Neuron (in vitro differentiated cells): ENCODE results near the gene CDPF1.
"Not testable (repeated sequence)": the region's sequence is repeated elsewhere in the genome, so short reads cannot be mapped to it uniquely, and the experiment has no call there.

Experiments
- H2AFZ ChIP-seq: one replicate; pipeline ENCODE4 v1.6.1; 2013; ENCODE audit warnings: low read depth, mild to moderate bottlenecking, inconsistent platforms, low read length, moderate library complexity
- H3K27me3 ChIP-seq: one replicate; pipeline ENCODE4 v1.6.1; 2013; ENCODE audit warnings: low read length; ENCODE audit not compliant: insufficient read depth
- H3K36me3 ChIP-seq: one replicate; pipeline ENCODE4 v1.6.1; 2013; ENCODE audit warnings: low read length; ENCODE audit not compliant: insufficient read depth
- H3K4me1 ChIP-seq: one replicate; pipeline ENCODE4 v1.6.1; 2013; ENCODE audit warnings: low read length; ENCODE audit not compliant: insufficient read depth
- H3K4me3 ChIP-seq: 2 replicates; pipeline ENCODE4 v1.5.1; 2013; ENCODE audit warnings: mild to moderate bottlenecking, low read length, moderate library complexity
- H3K9me3 ChIP-seq: one replicate; pipeline ENCODE4 v1.6.1; 2013; ENCODE audit warnings: low read length

CDPF1 gene

DNA sequence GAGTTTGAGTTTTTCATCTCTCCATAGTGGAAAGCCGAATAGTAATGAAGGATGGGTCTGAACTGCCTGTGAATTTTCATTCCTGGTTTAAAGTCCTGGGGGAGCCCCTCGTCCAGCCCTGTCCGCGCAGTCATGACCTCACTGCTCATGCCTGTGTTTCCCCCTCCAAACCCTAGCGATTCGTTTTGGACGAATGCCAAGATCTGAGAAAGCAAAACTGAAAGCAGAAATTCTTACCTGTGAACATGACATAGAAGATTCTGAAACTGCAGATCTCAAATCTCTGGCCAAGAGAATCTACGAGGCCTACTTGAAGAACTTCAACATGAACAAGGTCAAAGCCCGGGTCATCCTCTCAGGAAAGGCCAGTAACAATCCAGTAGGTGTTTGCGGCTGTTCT lies 30.5 kb downstream of the CDPF1 start:
- Histone ChIP-seq H2AFZ (no peak overlapping the region), H3K27me3 (no peaks in the 10 kb centered on the region), H3K4me1 (no peaks in the 10 kb centered on the region), H3K4me3 (no peak overlapping the region), H3K36me3 (no peaks in the 10 kb centered on the region), H3K9me3 (peaks cover 2% of the 10 kb centered on the region)

DNA sequence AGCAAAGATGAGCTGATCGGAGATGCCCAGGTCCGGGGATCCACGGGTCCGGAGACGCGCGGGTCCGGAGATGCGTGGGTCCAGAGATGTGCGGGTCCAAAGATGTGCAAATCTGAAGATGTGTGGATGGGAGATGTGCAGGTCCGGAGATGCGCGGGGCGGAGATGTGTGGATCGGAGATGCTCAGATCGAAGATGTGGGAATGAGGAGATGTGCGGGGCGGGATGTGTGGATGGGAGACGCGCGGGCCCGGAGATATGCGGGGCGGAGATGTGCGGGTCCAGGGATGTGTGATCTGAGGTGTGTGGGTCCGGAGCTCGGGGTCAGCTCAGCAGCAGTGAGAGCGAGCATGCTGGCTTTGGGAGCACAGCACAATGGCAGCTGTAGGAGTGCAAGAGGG lies 35.5 kb downstream of the CDPF1 start:
- Histone ChIP-seq H3K27me3 (no peaks in the 10 kb centered on the region), H2AFZ (no peak overlapping the region), H3K9me3 (peaks cover 6% of the 10 kb centered on the region), H3K36me3 (no peaks in the 10 kb centered on the region), H3K4me1 (no peaks in the 10 kb centered on the region), H3K4me3 (no peak overlapping the region)

DNA sequence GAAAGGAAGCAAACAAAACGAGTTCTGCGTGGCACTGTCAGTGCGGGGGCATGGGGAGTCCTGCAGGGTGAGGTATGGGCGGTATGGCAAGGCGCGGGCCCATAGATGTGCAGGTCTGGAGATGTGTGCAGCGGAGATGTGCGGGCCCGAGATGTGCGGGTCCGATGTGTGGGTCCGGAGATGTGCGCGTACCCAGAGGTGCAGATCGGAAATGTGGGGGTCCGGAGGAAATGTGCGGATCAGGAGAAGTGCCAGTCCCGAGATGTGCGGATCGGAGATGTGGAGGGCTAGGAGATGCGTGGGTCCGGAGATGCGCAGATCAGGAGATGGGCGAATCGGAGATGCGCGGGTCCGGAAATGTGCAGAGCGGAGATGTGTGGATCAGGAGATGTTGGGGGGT lies 35.9 kb downstream of the CDPF1 start:
- Histone ChIP-seq H3K36me3 (no peaks in the 10 kb centered on the region), H3K4me1 (no peaks in the 10 kb centered on the region), H3K27me3 (no peaks in the 10 kb centered on the region), H3K9me3 (peaks cover 6% of the 10 kb centered on the region), H3K4me3 (no peak overlapping the region), H2AFZ (no peak overlapping the region)

DNA sequence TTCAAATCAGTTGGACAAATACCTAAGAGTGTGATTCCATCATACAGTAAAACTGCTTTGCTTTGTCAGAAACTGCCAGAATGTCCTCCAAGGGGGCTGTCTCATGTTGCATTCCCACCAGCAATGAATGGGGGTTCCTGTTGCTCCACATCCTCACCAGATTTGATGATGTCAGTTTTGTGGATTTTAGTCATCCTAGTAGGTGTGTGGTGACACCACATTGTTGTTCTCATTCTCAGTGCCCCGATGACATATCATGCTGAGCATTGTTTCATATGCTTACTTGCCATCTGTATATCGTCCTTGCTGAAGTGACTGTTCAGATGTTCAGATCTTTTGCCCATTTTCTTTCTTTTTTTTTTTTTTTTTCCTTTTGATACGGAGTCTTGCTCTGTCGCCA lies 37.0 kb downstream of the CDPF1 start:
- H2AFZ ChIP-seq: no peak overlapping the region
- H3K4me3 ChIP-seq: no peak overlapping the region
- H3K27me3 ChIP-seq: no peaks in the 10 kb centered on the region
- H3K36me3 ChIP-seq: no peaks in the 10 kb centered on the region
- no peaks in the 10 kb centered on the region for H3K4me1 ChIP-seq
- H3K9me3 ChIP-seq: peaks cover 8% of the 10 kb centered on the region

DNA sequence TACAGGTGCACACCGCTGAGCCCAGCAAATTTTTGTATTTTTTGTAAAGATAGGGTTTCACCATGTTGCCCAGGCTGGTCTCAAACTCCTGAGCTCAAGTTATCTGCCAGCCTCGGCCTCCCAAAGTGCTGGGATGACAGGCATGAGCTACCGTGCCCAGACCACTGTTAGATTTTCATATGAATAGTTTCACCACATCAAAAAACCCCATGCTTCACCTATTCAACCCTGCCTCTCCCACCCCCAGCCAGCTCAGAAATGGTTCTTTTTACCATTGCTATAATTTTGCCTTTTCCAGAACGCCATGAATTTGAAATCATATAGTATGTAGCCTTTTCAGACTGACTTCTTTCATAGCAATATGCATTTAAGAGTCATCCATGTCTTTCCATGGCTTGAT lies 37.9 kb downstream of the CDPF1 start:
- peaks cover 9% of the 10 kb centered on the region for H3K9me3 ChIP-seq
- no peak overlapping the region for H3K4me3 ChIP-seq
- H3K4me1 ChIP-seq: no peaks in the 10 kb centered on the region
- H2AFZ ChIP-seq: no peak overlapping the region
- no peaks in the 10 kb centered on the region for H3K36me3 ChIP-seq
- H3K27me3 ChIP-seq: no peaks in the 10 kb centered on the region

DNA sequence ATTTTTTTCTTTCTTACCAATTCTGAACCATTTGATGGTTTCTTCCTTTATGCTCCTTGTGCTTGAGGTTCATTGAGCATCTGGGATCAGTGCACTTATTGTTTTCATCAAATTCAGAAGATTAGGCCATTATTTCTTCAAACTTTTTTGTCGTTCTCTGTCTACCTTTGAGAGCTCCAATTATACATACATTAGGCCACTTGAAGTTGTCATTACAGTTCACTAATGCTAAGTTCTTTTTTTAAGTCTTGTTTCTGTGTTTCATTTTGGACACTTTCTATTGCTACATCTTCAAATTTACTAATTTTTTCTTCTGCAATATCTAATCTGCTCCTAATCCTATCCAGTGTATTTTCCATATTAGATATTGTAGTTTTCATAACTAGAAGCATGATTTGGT lies 40.8 kb downstream of the CDPF1 start:
- H3K27me3 ChIP-seq: no peaks in the 10 kb centered on the region
- H3K4me3 ChIP-seq: no peak overlapping the region
- H3K9me3 ChIP-seq: peaks cover 11% of the 10 kb centered on the region
- H3K36me3 ChIP-seq: no peaks in the 10 kb centered on the region
- no peaks in the 10 kb centered on the region for H3K4me1 ChIP-seq
- H2AFZ ChIP-seq: no peak overlapping the region

DNA sequence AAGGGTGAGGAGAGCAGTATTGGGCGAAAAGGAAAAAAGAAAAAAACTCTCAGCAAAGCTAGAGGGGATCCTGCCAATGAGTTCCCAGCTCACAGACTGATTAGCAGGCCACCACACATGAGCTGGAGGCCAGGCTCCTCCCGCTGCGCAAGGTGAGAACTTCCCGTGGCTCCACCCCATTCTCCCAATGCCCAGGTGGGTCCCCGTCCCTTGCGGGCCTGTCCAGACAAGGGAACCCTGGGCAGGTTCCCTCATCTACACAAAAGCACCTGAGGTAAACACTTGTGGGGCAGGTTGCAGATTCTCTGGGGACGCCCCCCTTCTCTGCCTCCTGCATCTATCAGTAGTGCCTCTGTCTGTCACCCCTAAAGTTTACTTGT lies 46.5 kb downstream of the CDPF1 start:
- Histone ChIP-seq H3K36me3 (no peaks in the 10 kb centered on the region), H3K4me3 (no peak overlapping the region), H3K4me1 (no peaks in the 10 kb centered on the region), H3K27me3 (no peaks in the 10 kb centered on the region), H3K9me3 (peaks cover 9% of the 10 kb centered on the region), H2AFZ (no peak overlapping the region)

DNA sequence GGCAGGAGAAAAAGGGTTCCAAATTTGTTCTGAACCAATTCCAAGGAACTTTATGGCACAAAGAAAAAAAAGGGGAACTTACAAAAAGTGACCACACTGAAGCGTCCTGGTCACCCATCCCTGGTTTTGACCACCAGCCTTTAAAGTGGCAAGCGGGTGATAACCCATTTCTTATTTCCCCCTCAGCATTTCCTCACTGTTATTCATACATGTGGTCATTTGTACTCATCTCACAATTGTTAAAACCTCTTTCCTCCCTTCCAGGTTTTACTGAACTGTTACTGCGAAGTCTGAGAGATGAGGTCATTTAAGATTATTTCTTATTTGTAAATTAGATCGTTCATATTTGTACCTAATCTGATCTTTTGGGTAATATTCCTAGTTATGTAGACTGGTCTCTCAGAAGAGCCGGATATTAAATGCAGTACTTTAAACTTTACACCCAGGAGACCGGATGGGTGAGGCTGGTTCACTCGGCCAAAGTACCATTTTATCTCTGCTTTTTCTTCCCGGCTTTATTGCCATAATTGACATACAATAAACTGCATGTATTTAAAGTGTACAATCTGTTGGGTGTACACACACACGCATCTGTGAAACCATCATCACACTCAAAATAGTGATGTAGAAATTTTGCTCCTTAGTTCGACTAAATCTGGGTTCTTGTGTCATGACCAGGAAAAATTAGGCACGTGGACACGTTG lies 47.0 kb downstream of the CDPF1 start:
- H2AFZ ChIP-seq: no peak overlapping the region
- H3K9me3 ChIP-seq: peaks cover 7% of the 10 kb centered on the region
- no peak overlapping the region for H3K4me3 ChIP-seq
- no peaks in the 10 kb centered on the region for H3K36me3 ChIP-seq
- H3K27me3 ChIP-seq: no peaks in the 10 kb centered on the region
- no peaks in the 10 kb centered on the region for H3K4me1 ChIP-seq

DNA sequence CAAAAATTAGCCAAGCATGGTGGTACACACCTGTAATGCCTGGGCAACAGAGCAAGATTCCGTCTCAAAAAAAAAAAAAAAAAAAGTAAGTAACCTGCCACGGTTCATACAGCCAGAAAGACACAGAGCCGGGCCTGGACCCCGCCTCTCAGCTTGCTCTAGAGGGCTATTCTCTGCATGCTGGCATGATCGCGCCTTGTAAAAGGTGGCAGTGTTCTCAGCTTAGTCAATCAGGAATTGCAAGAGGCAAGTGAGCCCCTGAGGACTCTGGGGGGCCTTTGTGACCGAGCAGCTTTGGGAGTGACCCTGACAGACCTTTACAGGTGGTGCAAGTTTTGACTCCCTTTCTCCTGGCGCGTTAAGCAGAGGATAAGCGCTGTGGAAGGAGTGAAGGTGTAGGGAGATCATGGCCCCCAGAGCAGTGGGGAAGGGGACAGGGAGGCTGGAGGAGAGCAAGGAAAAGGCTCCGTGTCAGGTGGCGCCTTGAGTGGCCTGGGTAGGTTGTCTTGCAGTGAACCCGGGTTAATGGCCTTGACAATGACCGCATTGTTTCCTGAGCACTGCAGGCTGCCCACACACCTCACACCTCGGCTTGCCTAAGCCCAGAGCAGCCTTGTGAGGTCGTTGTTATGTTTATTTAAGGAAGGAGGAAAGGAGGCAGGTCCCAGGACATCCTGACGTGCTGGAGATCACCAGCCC lies 48.9 kb downstream of the CDPF1 start:
- Histone ChIP-seq H2AFZ (no peak overlapping the region), H3K27me3 (no peaks in the 10 kb centered on the region), H3K9me3 (peaks cover 6% of the 10 kb centered on the region), H3K4me3 (no peak overlapping the region), H3K36me3 (no peaks in the 10 kb centered on the region), H3K4me1 (no peaks in the 10 kb centered on the region)

DNA sequence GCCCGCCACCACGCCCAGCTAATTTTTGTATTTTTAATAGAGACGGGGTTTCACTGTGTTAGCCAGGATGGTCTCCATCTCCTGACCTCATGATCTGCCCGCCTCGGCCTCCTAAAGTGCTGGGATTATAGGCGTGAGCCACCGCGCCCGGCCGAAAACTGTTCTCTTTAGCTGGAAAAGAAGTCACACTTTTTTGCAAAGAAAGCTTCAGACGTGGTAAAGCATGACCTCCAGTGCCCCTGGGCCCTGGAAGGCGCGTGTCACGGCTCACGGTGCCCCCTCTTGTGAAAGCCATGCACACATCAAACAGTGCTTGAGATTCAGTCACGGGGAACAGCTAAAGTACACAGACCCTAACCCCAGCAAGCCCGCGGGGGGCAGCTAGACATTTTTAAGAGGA lies 51.3 kb downstream of the CDPF1 start:
- H3K9me3 ChIP-seq, H3K36me3 ChIP-seq, H3K4me1 ChIP-seq, H3K4me3 ChIP-seq, H3K27me3 ChIP-seq, H2AFZ ChIP-seq: not testable (repeated sequence)

DNA sequence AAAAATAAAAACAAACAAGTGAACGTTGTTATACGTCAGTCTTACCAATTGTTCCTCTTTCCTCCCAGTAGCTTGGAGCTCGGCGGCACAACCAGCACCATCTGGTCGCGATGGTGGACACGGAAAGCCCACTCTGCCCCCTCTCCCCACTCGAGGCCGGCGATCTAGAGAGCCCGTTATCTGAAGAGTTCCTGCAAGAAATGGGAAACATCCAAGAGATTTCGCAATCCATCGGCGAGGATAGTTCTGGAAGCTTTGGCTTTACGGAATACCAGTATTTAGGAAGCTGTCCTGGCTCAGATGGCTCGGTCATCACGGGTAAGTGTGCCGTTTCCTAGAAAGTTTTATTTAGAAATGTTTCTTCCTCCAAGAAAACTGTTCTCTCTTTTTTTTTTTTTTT lies 51.8 kb downstream of the CDPF1 start:
- Histone ChIP-seq H2AFZ (no peak overlapping the region), H3K4me3 (no peak overlapping the region), H3K4me1 (no peaks in the 10 kb centered on the region), H3K27me3 (no peaks in the 10 kb centered on the region), H3K36me3 (no peaks in the 10 kb centered on the region), H3K9me3 (peaks cover 2% of the 10 kb centered on the region)

DNA sequence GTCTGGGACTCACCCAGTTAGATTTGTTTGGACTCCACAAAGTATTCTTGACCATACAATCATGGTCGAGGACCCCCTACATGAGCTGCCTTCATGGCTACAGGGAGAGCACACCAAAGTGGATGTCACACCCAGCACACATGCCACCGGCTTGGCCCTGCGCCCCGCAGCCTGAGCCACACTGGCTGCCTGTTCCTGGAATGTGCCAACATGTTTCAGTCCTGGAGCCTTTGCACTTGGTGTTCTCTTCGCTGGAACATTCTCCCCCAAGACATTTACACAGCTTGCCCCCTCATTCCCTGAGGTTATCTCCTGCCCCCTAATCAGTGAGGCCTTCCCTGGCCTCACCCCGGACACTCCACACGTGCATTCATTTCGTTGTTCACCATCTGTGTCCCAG lies 53.8 kb downstream of the CDPF1 start:
- Histone ChIP-seq H3K36me3 (no peaks in the 10 kb centered on the region), H2AFZ (no peak overlapping the region), H3K27me3 (no peaks in the 10 kb centered on the region), H3K9me3 (peaks cover under 1% of the 10 kb centered on the region), H3K4me1 (no peaks in the 10 kb centered on the region), H3K4me3 (no peak overlapping the region)

DNA sequence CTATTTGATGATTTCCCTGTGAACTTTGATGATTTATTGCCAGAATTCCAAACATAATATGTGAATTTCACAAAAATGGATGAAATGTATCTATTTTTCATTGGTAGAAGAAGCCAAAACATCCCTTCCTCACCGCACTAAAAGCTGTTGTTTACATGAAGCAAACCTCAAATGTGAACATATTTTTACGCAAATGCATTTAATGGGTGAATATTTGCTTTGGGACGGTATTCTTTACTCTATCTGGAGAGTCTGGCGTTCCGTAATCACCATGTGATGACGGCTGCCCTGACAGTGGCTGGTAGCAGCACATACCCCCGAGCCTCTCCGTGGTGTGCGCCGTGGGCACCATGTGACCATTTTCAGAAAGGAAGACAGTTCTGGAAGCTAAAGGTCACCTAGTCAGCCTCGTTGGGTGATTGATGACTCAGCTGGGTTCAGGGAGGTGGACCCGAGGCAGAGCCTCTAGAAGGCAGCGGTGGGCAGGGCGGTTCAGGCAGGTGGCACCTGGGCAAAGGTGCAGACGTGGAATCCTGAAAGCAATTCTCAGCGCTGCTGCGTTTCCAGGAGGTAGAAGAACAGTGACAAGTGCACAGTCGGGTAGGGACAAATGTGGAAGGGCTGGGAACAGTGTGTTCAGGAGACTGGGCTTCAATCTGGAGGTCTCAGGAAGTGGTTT lies 54.5 kb downstream of the CDPF1 start:
- Histone ChIP-seq H3K4me3 (no peak overlapping the region), H3K27me3 (no peaks in the 10 kb centered on the region), H3K9me3 (no peaks in the 10 kb centered on the region), H3K36me3 (no peaks in the 10 kb centered on the region), H3K4me1 (no peaks in the 10 kb centered on the region), H2AFZ (no peak overlapping the region)
